Panc1 (cell line): ENCODE results near the gene KIAA1755. TPM values are rescaled to one million over a fixed set of nuclear protein-coding genes. Genes with fewer than 3 reads are reported as not detected.

Experiments
- ATAC-seq: fragments of 200-7000 bp; cut with Tn5 transposase; 2 replicates; pipeline ENCODE4 v1.9.1; 2020; ENCODE audit warnings: mild to moderate bottlenecking, moderate library complexity
- BruUV-seq: library from RNA; stranded (reverse); fragments of 400-500 nt; replicated peaks from 2 replicates; lab custom pipeline; 2021; lab: Mats Ljungman, UMichigan
- CTCF ChIA-PET: fragments of 300-600 bp; sonication (Branson Sonifier 250); formaldehyde crosslinking; loops from one replicate; lab custom pipeline; 2022; ENCODE audit warnings: antibody characterized with exemption; lab: Charles Lee
- POLR2A ChIA-PET: fragments of 300-600 bp; sonication (Branson Sonifier 250); formaldehyde crosslinking; loops from one replicate; lab custom pipeline; 2022; ENCODE audit warnings: antibody characterized with exemption; lab: Charles Lee
- DNase-seq: peaks from one replicate; pipeline ENCODE4 v3.0.0-alpha.2; 2010; ENCODE audit warnings: low read depth, low spot score
- H3K27ac ChIP-seq: 2 replicates; pipeline ENCODE4 v1.5.1; 2011; ENCODE audit warnings: mild to moderate bottlenecking, low read length, inconsistent platforms
- H3K27me3 ChIP-seq: fragments of 200-500 bp; sonication (Bioruptor generic); 2 replicates; pipeline ENCODE4 v1.6.0; 2014; ENCODE audit warnings: low read length, inconsistent platforms; ENCODE audit not compliant: control insufficient read depth, insufficient read depth
- H3K36me3 ChIP-seq: fragments of 200-500 bp; sonication (Bioruptor generic); 2 replicates; pipeline ENCODE4 v1.5.1; 2014; ENCODE audit warnings: inconsistent platforms, mild to moderate bottlenecking, low read length, moderate library complexity; ENCODE audit not compliant: control insufficient read depth, insufficient read depth
- H3K4me1 ChIP-seq: 2 replicates; pipeline ENCODE4 v1.5.1; 2011; ENCODE audit warnings: inconsistent platforms, mild to moderate bottlenecking, low read length, moderate library complexity; ENCODE audit not compliant: control insufficient read depth, insufficient read depth
- H3K4me3 ChIP-seq, 2 experiments: 2 replicates each; pipeline ENCODE4 v1.5.1; 2011 to 2012; ENCODE audit warnings: low read depth in 2 of 2, low read length in 2 of 2, mild to moderate bottlenecking in 2 of 2, inconsistent platforms in 1 of 2, moderate library complexity in 1 of 2
- H3K9me3 ChIP-seq: fragments of 200-500 bp; sonication (Bioruptor generic); 2 replicates; pipeline ENCODE4 v1.5.1; 2014; ENCODE audit warnings: low read depth, mild to moderate bottlenecking, inconsistent platforms, low read length, moderate library complexity; ENCODE audit not compliant: control insufficient read depth, insufficient read depth
- CTCF ChIP-seq: fragments of 450-650 bp; IDR thresholded peaks from 2 replicates; pipeline ENCODE4 v1.5.1; 2017; ENCODE audit warnings: mild to moderate bottlenecking
- POLR2AphosphoS5 ChIP-seq: IDR thresholded peaks from 2 replicates; pipeline ENCODE4 v1.6.1; 2012; ENCODE audit warnings: mild to moderate bottlenecking, low read depth, low read length, moderate library complexity
- REST ChIP-seq, 2 experiments: IDR thresholded peaks; 2 replicates each; pipeline ENCODE4 v1.6.1; 2011 to 2012; ENCODE audit warnings: low read depth in 2 of 2, control low read depth in 1 of 2, low read length in 1 of 2, mild to moderate bottlenecking in 1 of 2, moderate library complexity in 1 of 2; ENCODE audit not compliant: insufficient read depth in 1 of 2
- SIN3A ChIP-seq: IDR thresholded peaks from 2 replicates; pipeline ENCODE4 v1.6.1; 2012; ENCODE audit warnings: low read depth, mild to moderate bottlenecking, low read length, moderate library complexity, borderline replicate concordance; ENCODE audit not compliant: insufficient read depth
- TCF7L2 ChIP-seq: IDR thresholded peaks from 2 replicates; pipeline ENCODE4 v1.6.1; 2011; ENCODE audit warnings: mild to moderate bottlenecking, low read depth, low read length, inconsistent platforms
- in situ Hi-C: cut with HindIII; loops from 2 replicates; pipeline ENCODE4 v1.10.0; 2016; ENCODE audit warnings: low sequenced_read_pairs, low pct_unique_long_range_greater_than_20kb
- intact Hi-C: fragments of 100-400 bp; cut with micrococcal nuclease; formaldehyde crosslinking; loops from one replicate; pipeline ENCODE4 v1.10.0; 2022; ENCODE audit not compliant: unreplicated experiment
- total RNA-seq: library from RNA; stranded (reverse); gene quantifications from one replicate; pipeline ENCODE4 v1.2.1, GENCODE V29; 2021; ENCODE audit not compliant: unreplicated experiment

Gene KIAA1755
- total RNA-seq, 1 experiment from 2014 or later: 0.08 TPM

DNA sequence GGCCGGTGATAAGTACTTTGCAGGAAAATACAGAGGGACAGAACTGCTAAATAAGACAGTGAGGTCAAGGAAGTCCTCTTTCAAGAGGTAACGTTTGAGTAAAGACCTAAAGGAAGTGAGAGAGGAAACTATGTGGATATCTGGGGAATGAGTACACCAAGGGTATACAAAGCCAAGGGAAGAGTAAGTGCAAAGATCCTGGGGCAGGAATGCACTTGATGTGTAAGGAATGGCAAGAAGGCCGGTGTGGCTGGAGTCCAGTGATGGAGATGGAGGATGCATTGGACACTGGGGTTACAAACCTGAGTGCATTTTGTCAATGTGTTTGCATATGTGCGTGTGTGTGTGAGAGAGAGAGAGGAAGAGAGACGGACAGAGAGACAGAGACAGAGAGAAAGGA is 63.3 kb downstream of the KIAA1755 start:
- POLR2A ChIA-PET: interaction anchor here (0.6 kb wide), 1 partner anchor 123 kb away, joined by 10 read pairs; no protein-coding TSS in a partner anchor
- BruUV-seq: no TSS peak

GRCh38 chr20:38196592-38196991 is 63.9 kb downstream of the KIAA1755 start:
- TF ChIP-seq SIN3A (no peak), POLR2AphosphoS5 (no peak), CTCF (no peak), REST (IDR thresholded peaks at IDR 0.05; ENCODE audit: insufficient read depth in 1 of 2, low read depth in 2 of 2, low read length in 1 of 2) (no peak), TCF7L2 (no peak)
- intact Hi-C loops: no loop called here
- no peaks in the 10 kb centered on the region for H3K36me3 ChIP-seq
- ChIA-PET POLR2A (interaction anchor here (0.6 kb wide), 1 partner anchor 124 kb away, joined by 10 read pairs; no protein-coding TSS in a partner anchor), CTCF (no interaction called here)
- ATAC-seq (peak; percentile 51), DNase-seq (no peak)
- peaks cover 3% of the 10 kb centered on the region; the same call in 1 of the 2 replicates for H3K4me1 ChIP-seq
- no peaks in the 10 kb centered on the region for H3K9me3 ChIP-seq
- in situ Hi-C loops: no loop called here
- H3K27ac ChIP-seq: no peak overlapping the region
- BruUV-seq: no TSS peak
- no peaks in the 10 kb centered on the region for H3K27me3 ChIP-seq
- no peak overlapping the region for H3K4me3 ChIP-seq

More for the DNA sequence above, 63.3 kb downstream of the KIAA1755 start:
- H3K27me3 ChIP-seq: no peaks in the 10 kb centered on the region
- DNase-seq (no peak), ATAC-seq (no peak)
- CTCF ChIA-PET: no interaction called here
- H3K4me3 ChIP-seq: no peak overlapping the region
- in situ Hi-C loops (no loop called here), intact Hi-C loops (no loop called here)
- no peak overlapping the region for H3K27ac ChIP-seq
- H3K9me3 ChIP-seq: no peaks in the 10 kb centered on the region
- H3K36me3 ChIP-seq: no peaks in the 10 kb centered on the region
- H3K4me1 ChIP-seq: peaks cover 3% of the 10 kb centered on the region; the same call in 1 of the 2 replicates
- TF ChIP-seq TCF7L2: no peak
- TF ChIP-seq CTCF: no peak
- no peak for TF ChIP-seq SIN3A
- no peak for TF ChIP-seq POLR2AphosphoS5
- TF ChIP-seq REST (IDR thresholded peaks at IDR 0.05; ENCODE audit: insufficient read depth in 1 of 2, low read depth in 2 of 2, low read length in 1 of 2): no peak
